HG02981 (cell line): Measurements from ENCODE around the gene ARPC3.
"Not testable (repeated sequence)": the region's sequence is repeated elsewhere in the genome, so short reads cannot be mapped to it uniquely, and the experiment has no call there.

Source experiments
- ATAC-seq: cut with Tn5 transposase; IDR thresholded peaks from one replicate; pipeline ENCODE4 v1.9.1; 2021; ENCODE audit warnings: mild to moderate bottlenecking, moderate library complexity; ENCODE audit not compliant: unreplicated experiment

ARPC3 gene

GRCh38 chr12:110420644-110421043 lies 29.5 kb downstream of the ARPC3 start:
- not testable (repeated sequence) for ATAC-seq

- not testable (repeated sequence) for ATAC-seq
Observed at GRCh38 chr12:110417113-110417512, 33.0 kb downstream of the ARPC3 start.

- ATAC-seq = not testable (repeated sequence)
Observed at GRCh38 chr12:110410086-110410485, 40.1 kb downstream of the ARPC3 start.

DNA sequence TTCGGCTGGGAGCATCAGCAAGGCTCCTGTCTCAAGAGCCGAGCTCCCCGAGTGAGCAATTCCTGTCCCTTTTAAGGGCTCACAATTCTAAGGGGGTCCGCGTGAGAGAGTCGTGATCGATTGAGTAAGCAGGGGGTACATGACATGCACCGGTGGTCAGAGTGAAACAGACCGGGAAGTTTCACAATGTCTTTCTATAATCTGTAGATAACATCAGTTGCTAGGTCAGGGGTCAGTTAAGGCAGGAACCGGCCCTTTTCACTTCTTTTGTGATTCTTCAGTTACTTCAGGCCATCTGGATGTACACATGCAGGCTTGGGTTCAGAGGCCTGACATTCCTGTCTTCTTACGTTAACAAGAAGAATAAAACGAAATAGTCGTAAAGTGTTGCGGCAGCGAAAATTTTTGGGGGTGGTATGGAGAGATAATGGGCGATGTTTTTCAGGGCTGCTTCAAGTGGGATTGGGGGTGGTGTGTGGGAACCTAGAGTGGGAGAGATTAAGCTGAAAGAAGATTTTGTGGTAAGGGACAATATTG lies 44.9 kb downstream of the ARPC3 start:
- ATAC-seq = not testable (repeated sequence)

DNA sequence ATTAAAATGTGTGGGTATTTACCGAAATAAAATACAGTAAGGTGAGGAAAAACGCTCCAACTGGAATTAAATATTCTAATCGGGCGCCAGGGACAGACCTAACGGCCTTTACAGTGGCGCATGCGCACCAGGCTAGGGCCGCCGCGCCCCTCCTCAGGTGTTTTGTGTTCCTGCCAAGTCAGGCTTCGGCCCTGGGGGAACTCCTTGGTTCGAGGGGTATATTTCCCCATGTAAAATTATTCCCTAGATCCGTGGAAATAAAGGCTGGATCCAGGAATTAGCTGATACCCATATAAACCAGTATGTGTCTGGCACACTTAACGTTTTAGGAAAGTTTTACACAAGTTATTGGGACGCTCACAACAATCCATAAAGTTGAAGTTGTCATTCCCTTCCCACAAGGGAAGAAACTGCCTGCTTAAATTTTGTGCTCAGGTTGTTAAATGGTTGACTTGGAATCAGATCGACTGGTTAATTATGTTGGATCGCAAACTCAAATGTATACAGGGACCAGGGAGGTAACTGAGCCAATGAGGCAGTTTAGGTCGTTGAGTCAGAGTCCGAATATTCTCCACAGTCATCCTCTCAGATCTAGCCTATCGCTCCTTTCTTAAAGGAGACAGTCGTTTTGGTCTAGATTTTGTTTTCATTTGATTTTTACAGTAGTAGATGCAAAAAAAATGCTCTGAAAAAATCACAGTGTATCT lies 46.0 kb downstream of the ARPC3 start:
- no peak for ATAC-seq

GRCh38 chr12:110403146-110403975 lies 46.8 kb downstream of the ARPC3 start, which contains the start of gene ANAPC7:
ANAPC7 (minus strand) TSS chr12:110403708; CDS start chr12:110403627, 81 bp downstream.
- peak; percentile 73 for ATAC-seq
